Measurements from ENCODE around the gene PDE10A. TPM values are rescaled to one million over a fixed set of nuclear protein-coding genes. Genes with fewer than 3 reads are reported as not detected.
A peak's percentile ranks its signal among the peaks of the same experiment; 100 is the strongest.

The PDE10A gene
- polyA plus RNA-seq, 1 donor from 2014 or later: not detected

GRCh38 chr6:165689699-165690098 is 26.7 kb upstream of the PDE10A start:
- Mint-ChIP-seq H3K27me3 (no peaks in the 10 kb centered on the region), H3K27ac (no peak overlapping the region), H3K4me1 (peaks cover 0 to 1% (median 0%) of the 10 kb centered on the region in 3 donors), H3K36me3 (no peaks in the 10 kb centered on the region), H3K9me3 (peaks cover 0 to 7% (median 0%) of the 10 kb centered on the region in 3 donors), H3K4me3 (no peak overlapping the region)

GRCh38 chr6:165686596-165687365 is 23.7 kb upstream of the PDE10A start:
- Mint-ChIP-seq H3K27me3 (no peaks in the 10 kb centered on the region), H3K4me3 (no peak overlapping the region), H3K9me3 (peaks cover 0 to 7% (median 2%) of the 10 kb centered on the region in 3 donors), H3K4me1 (no peaks in the 10 kb centered on the region), H3K36me3 (no peaks in the 10 kb centered on the region), H3K27ac (no peak overlapping the region)

GRCh38 chr6:165685302-165685701 is 22.3 kb upstream of the PDE10A start:
- Mint-ChIP-seq H3K9me3 (peaks cover 0 to 4% (median 2%) of the 10 kb centered on the region in 3 donors), H3K4me3 (no peak overlapping the region), H3K36me3 (no peaks in the 10 kb centered on the region), H3K4me1 (no peaks in the 10 kb centered on the region), H3K27me3 (no peaks in the 10 kb centered on the region), H3K27ac (no peak overlapping the region)

- Mint-ChIP-seq H3K4me1 (no peaks in the 10 kb centered on the region), H3K27ac (no peak overlapping the region), H3K9me3 (peaks cover 0 to 2% (median under 1%) of the 10 kb centered on the region in 3 donors), H3K36me3 (no peaks in the 10 kb centered on the region), H3K4me3 (no peak overlapping the region), H3K27me3 (no peaks in the 10 kb centered on the region)
Measured at GRCh38 chr6:165684333-165684732, 21.3 kb upstream of the PDE10A start.

- Mint-ChIP-seq H3K27ac (no peak overlapping the region), H3K27me3 (no peaks in the 10 kb centered on the region), H3K4me1 (no peaks in the 10 kb centered on the region), H3K36me3 (no peaks in the 10 kb centered on the region), H3K9me3 (peaks cover 2 to 6% (median 5%) of the 10 kb centered on the region in 3 donors), H3K4me3 (no peak overlapping the region)
Measured at GRCh38 chr6:165680975-165681374, 17.9 kb upstream of the PDE10A start.

- Mint-ChIP-seq H3K27me3 (no peaks in the 10 kb centered on the region), H3K36me3 (no peaks in the 10 kb centered on the region), H3K4me1 (no peaks in the 10 kb centered on the region), H3K9me3 (peaks cover 2 to 6% (median 5%) of the 10 kb centered on the region in 3 donors), H3K4me3 (no peak overlapping the region), H3K27ac (no peak overlapping the region)
Measured at GRCh38 chr6:165679326-165679725, 16.3 kb upstream of the PDE10A start.

- Mint-ChIP-seq H3K27ac (no peak overlapping the region), H3K4me1 (no peaks in the 10 kb centered on the region), H3K27me3 (no peaks in the 10 kb centered on the region), H3K4me3 (no peak overlapping the region), H3K36me3 (no peaks in the 10 kb centered on the region), H3K9me3 (peaks cover 2 to 6% (median 5%) of the 10 kb centered on the region in 3 donors)
Measured at GRCh38 chr6:165678904-165679303, 15.9 kb upstream of the PDE10A start.

- Mint-ChIP-seq H3K4me3 (no peak overlapping the region), H3K27me3 (no peaks in the 10 kb centered on the region), H3K27ac (no peak overlapping the region), H3K36me3 (no peaks in the 10 kb centered on the region), H3K9me3 (peaks cover 2 to 6% (median 5%) of the 10 kb centered on the region in 3 donors), H3K4me1 (no peaks in the 10 kb centered on the region)
Measured at GRCh38 chr6:165678429-165678828, 15.4 kb upstream of the PDE10A start.

GRCh38 chr6:165677091-165677490 is 14.1 kb upstream of the PDE10A start:
- no peaks in the 10 kb centered on the region for H3K4me1 Mint-ChIP-seq

GRCh38 chr6:165676435-165677068 is 13.5 kb upstream of the PDE10A start:
- no peaks in the 10 kb centered on the region for H3K4me1 Mint-ChIP-seq
- H3K9me3 Mint-ChIP-seq: peaks cover 0 to 6% (median 5%) of the 10 kb centered on the region in 3 donors
- H3K27ac Mint-ChIP-seq: peak overlapping the region in 1 of 3 donors; percentile 56
- H3K4me3 Mint-ChIP-seq: no peak overlapping the region
- H3K36me3 Mint-ChIP-seq: no peaks in the 10 kb centered on the region
- H3K27me3 Mint-ChIP-seq: no peaks in the 10 kb centered on the region

More at GRCh38 chr6:165677091-165677490, 14.1 kb upstream of the PDE10A start:
- no peak overlapping the region for H3K27ac Mint-ChIP-seq
- peaks cover 0 to 6% (median 5%) of the 10 kb centered on the region in 3 donors for H3K9me3 Mint-ChIP-seq
- H3K27me3 Mint-ChIP-seq: no peaks in the 10 kb centered on the region
- no peaks in the 10 kb centered on the region for H3K36me3 Mint-ChIP-seq
- H3K4me3 Mint-ChIP-seq: no peak overlapping the region

- Mint-ChIP-seq H3K27me3 (peaks cover 2% of the 10 kb centered on the region), H3K27ac (no peak overlapping the region), H3K9me3 (peaks cover 0 to 6% (median 5%) of the 10 kb centered on the region in 3 donors), H3K4me1 (no peaks in the 10 kb centered on the region), H3K36me3 (no peaks in the 10 kb centered on the region), H3K4me3 (no peak overlapping the region)
Measured at GRCh38 chr6:165675120-165675519, 12.1 kb upstream of the PDE10A start.

- Mint-ChIP-seq H3K4me3 (no peak overlapping the region), H3K27me3 (peaks cover 2% of the 10 kb centered on the region), H3K4me1 (no peaks in the 10 kb centered on the region), H3K9me3 (peaks cover 0 to 6% (median 5%) of the 10 kb centered on the region in 3 donors), H3K27ac (no peak overlapping the region), H3K36me3 (no peaks in the 10 kb centered on the region)
Measured at GRCh38 chr6:165674155-165675029, 11.4 kb upstream of the PDE10A start.

GRCh38 chr6:165671222-165671768 is 8.3 kb upstream of the PDE10A start:
- Mint-ChIP-seq H3K9me3 (peaks cover 0 to 6% (median 0%) of the 10 kb centered on the region in 3 donors), H3K27ac (no peak overlapping the region), H3K36me3 (no peaks in the 10 kb centered on the region), H3K4me1 (no peaks in the 10 kb centered on the region), H3K27me3 (peaks cover 5% of the 10 kb centered on the region), H3K4me3 (no peak overlapping the region)

- no peaks in the 10 kb centered on the region for H3K36me3 Mint-ChIP-seq
- H3K4me1 Mint-ChIP-seq: peaks cover 0 to 3% (median 0%) of the 10 kb centered on the region in 3 donors
- H3K27me3 Mint-ChIP-seq: peaks cover 21% of the 10 kb centered on the region
- H3K27ac Mint-ChIP-seq: no peak overlapping the region
- peaks cover 0 to 6% (median 0%) of the 10 kb centered on the region in 3 donors for H3K9me3 Mint-ChIP-seq
- H3K4me3 Mint-ChIP-seq: no peak overlapping the region
Measured at GRCh38 chr6:165668951-165669350, 5.9 kb upstream of the PDE10A start.

- no peak overlapping the region for H3K4me3 Mint-ChIP-seq
- no peak overlapping the region for H3K27ac Mint-ChIP-seq
- H3K9me3 Mint-ChIP-seq: peaks cover 0 to 6% (median 0%) of the 10 kb centered on the region in 3 donors
- no peaks in the 10 kb centered on the region for H3K36me3 Mint-ChIP-seq
- H3K27me3 Mint-ChIP-seq: peaks cover 25% of the 10 kb centered on the region
- peaks cover 0 to 3% (median 0%) of the 10 kb centered on the region in 3 donors for H3K4me1 Mint-ChIP-seq
Measured at GRCh38 chr6:165665384-165665672, 2.3 kb upstream of the PDE10A start.
